PC-3 (cell line): ENCODE results near the gene BFSP1.

Source experiments
- CTCF ChIP-seq: fragments of 300-600 bp; sonication (generic); conservative IDR thresholded peaks from 2 replicates; pipeline ENCODE4 v1.5.1; 2017; ENCODE audit warnings: antibody characterized with exemption, low read depth, mild to moderate bottlenecking, low read length
- EZH2 ChIP-seq: fragments of 300-600 bp; sonication (generic); IDR thresholded peaks from one replicate; pipeline ENCODE4 v1.6.1; 2017; ENCODE audit warnings: antibody characterized with exemption, mild to moderate bottlenecking, low read length; ENCODE audit not compliant: unreplicated experiment
- EZH2phosphoT487 ChIP-seq: fragments of 300-600 bp; sonication (generic); IDR thresholded peaks from 2 replicates; pipeline ENCODE4 v1.6.1; 2018; ENCODE audit warnings: mild to moderate bottlenecking, antibody characterized with exemption, low read length, borderline replicate concordance

GRCh38 chr20:17576215-17576614, 45.0 kb upstream of the BFSP1 start:
- TF ChIP-seq EZH2 (no peak), CTCF (no peak), EZH2phosphoT487 (no peak)
